ENCODE measurements around the gene TAF1C. TPM values are rescaled to one million over a fixed set of nuclear protein-coding genes. Genes with fewer than 3 reads are reported as not detected.

The TAF1C gene
- total RNA-seq, 1 donor: 19.5 TPM

GRCh38 chr16:84199097-84199496, 12.2 kb upstream of the TAF1C start:
- Histone ChIP-seq H2AFZ (ENCODE audit: low read length) (no peak overlapping the region), H4K20me1 (ENCODE audit: insufficient read depth, low read length) (no peaks in the 10 kb centered on the region), H3K27me3 (ENCODE audit: insufficient read depth, low read length) (peaks cover 16% of the 10 kb centered on the region), H3K4me3 (ENCODE audit: insufficient read depth, low read length) (no peak overlapping the region), H3K27ac (ENCODE audit: low read depth, low read length) (no peak overlapping the region), H3K79me2 (ENCODE audit: insufficient read depth, low read length) (no peaks in the 10 kb centered on the region), H3K36me3 (ENCODE audit: insufficient read depth, low read length) (no peaks in the 10 kb centered on the region), H3K4me1 (ENCODE audit: insufficient read depth, low read length) (peaks cover 5% of the 10 kb centered on the region), H3K9me3 (ENCODE audit: low read depth, low read length) (no peaks in the 10 kb centered on the region), H3K4me2 (ENCODE audit: insufficient read depth, low read length) (no peak overlapping the region)
- TF ChIP-seq CTCF (IDR thresholded peaks at IDR 0.05; ENCODE audit: extremely low read depth, low read depth, low read length): no peak
- DNase-seq (ENCODE audit: insufficient read length, low spot score, missing footprints): peak; percentile 71

GRCh38 chr16:84198401-84198800, 11.5 kb upstream of the TAF1C start:
- Histone ChIP-seq H4K20me1 (ENCODE audit: insufficient read depth, low read length) (no peaks in the 10 kb centered on the region), H3K9me3 (ENCODE audit: low read depth, low read length) (no peaks in the 10 kb centered on the region), H3K4me1 (ENCODE audit: insufficient read depth, low read length) (peaks cover 5% of the 10 kb centered on the region), H3K27me3 (ENCODE audit: insufficient read depth, low read length) (peaks cover 16% of the 10 kb centered on the region), H2AFZ (ENCODE audit: low read length) (no peak overlapping the region), H3K79me2 (ENCODE audit: insufficient read depth, low read length) (no peaks in the 10 kb centered on the region), H3K36me3 (ENCODE audit: insufficient read depth, low read length) (no peaks in the 10 kb centered on the region), H3K4me2 (ENCODE audit: insufficient read depth, low read length) (peak overlapping the region; percentile 21), H3K4me3 (ENCODE audit: insufficient read depth, low read length) (no peak overlapping the region), H3K27ac (ENCODE audit: low read depth, low read length) (no peak overlapping the region)
- TF ChIP-seq CTCF (IDR thresholded peaks at IDR 0.05; ENCODE audit: extremely low read depth, low read depth, low read length): no peak
- DNase-seq (ENCODE audit: insufficient read length, low spot score, missing footprints): peak; percentile 98

GRCh38 chr16:84197466-84198128, 10.7 kb upstream of the TAF1C start:
- Histone ChIP-seq H3K9me3 (ENCODE audit: low read depth, low read length) (no peaks in the 10 kb centered on the region), H3K79me2 (ENCODE audit: insufficient read depth, low read length) (no peaks in the 10 kb centered on the region), H3K27me3 (ENCODE audit: insufficient read depth, low read length) (peaks cover 13% of the 10 kb centered on the region), H3K4me2 (ENCODE audit: insufficient read depth, low read length) (no peak overlapping the region), H3K36me3 (ENCODE audit: insufficient read depth, low read length) (no peaks in the 10 kb centered on the region), H3K4me1 (ENCODE audit: insufficient read depth, low read length) (peaks cover 5% of the 10 kb centered on the region), H2AFZ (ENCODE audit: low read length) (no peak overlapping the region), H3K4me3 (ENCODE audit: insufficient read depth, low read length) (no peak overlapping the region), H3K27ac (ENCODE audit: low read depth, low read length) (no peak overlapping the region), H4K20me1 (ENCODE audit: insufficient read depth, low read length) (no peaks in the 10 kb centered on the region)
- DNase-seq (ENCODE audit: insufficient read length, low spot score, missing footprints): no peak
- no peak for TF ChIP-seq CTCF (IDR thresholded peaks at IDR 0.05; ENCODE audit: extremely low read depth, low read depth, low read length)

- peaks cover 5% of the 10 kb centered on the region for H3K4me1 ChIP-seq (ENCODE audit: insufficient read depth, low read length)
- no peaks in the 10 kb centered on the region for H3K36me3 ChIP-seq (ENCODE audit: insufficient read depth, low read length)
- H3K27me3 ChIP-seq (ENCODE audit: insufficient read depth, low read length): peaks cover 13% of the 10 kb centered on the region
- H2AFZ ChIP-seq (ENCODE audit: low read length): no peak overlapping the region
- H3K79me2 ChIP-seq (ENCODE audit: insufficient read depth, low read length): no peaks in the 10 kb centered on the region
- no peaks in the 10 kb centered on the region for H4K20me1 ChIP-seq (ENCODE audit: insufficient read depth, low read length)
- DNase-seq (ENCODE audit: insufficient read length, low spot score, missing footprints): peak; percentile 86
- no peak for TF ChIP-seq CTCF (IDR thresholded peaks at IDR 0.05; ENCODE audit: extremely low read depth, low read depth, low read length)
- no peak overlapping the region for H3K4me3 ChIP-seq (ENCODE audit: insufficient read depth, low read length)
- H3K9me3 ChIP-seq (ENCODE audit: low read depth, low read length): no peaks in the 10 kb centered on the region
- no peak overlapping the region for H3K27ac ChIP-seq (ENCODE audit: low read depth, low read length)
- H3K4me2 ChIP-seq (ENCODE audit: insufficient read depth, low read length): no peak overlapping the region
Observed at GRCh38 chr16:84196727-84197394, 10.0 kb upstream of the TAF1C start.

Measured in osteoblast (primary cell).